GM18508 (cell line): Measurements from ENCODE around the gene TAF4.
"Not testable (repeated sequence)": the region's sequence is repeated elsewhere in the genome, so short reads cannot be mapped to it uniquely, and the experiment has no call there.

Source experiments
- ATAC-seq: cut with Tn5 transposase; IDR thresholded peaks from one replicate; pipeline ENCODE4 v1.9.1; 2021; ENCODE audit warnings: moderate number of reproducible peaks; ENCODE audit not compliant: insufficient read depth, unreplicated experiment

Gene TAF4

GRCh38 chr20:61984431-61984830, 81.2 kb downstream of the TAF4 start:
- ATAC-seq = not testable (repeated sequence)

GRCh38 chr20:61983965-61984364, 81.7 kb downstream of the TAF4 start:
- ATAC-seq = no peak

GRCh38 chr20:61982951-61983315, 82.7 kb downstream of the TAF4 start:
- ATAC-seq = no peak

- ATAC-seq = no peak
These were observed 83.3 kb downstream of the TAF4 start for GRCh38 chr20:61982191-61982950.

DNA sequence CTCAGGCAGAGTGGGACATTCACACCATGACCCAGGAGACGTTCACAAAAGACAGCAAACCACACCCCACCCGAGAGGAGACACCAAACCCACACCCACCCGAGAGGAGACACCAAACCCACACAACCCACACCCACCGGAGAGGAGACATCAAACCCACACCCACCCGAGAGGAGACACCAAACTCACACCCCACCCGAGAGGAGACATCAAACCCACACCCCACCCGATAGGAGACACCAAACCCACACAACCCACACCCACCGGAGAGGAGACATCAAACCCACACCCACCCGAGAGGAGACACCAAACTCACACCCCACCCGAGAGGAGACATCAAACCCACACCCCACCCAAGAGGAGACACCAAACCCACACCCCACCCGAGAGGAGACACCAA, 84.0 kb downstream of the TAF4 start:
- ATAC-seq = not testable (repeated sequence)

GRCh38 chr20:61980647-61981583, 84.8 kb downstream of the TAF4 start:
- ATAC-seq = no peak

- no peak for ATAC-seq
These were observed 85.7 kb downstream of the TAF4 start for GRCh38 chr20:61979701-61980635.

DNA sequence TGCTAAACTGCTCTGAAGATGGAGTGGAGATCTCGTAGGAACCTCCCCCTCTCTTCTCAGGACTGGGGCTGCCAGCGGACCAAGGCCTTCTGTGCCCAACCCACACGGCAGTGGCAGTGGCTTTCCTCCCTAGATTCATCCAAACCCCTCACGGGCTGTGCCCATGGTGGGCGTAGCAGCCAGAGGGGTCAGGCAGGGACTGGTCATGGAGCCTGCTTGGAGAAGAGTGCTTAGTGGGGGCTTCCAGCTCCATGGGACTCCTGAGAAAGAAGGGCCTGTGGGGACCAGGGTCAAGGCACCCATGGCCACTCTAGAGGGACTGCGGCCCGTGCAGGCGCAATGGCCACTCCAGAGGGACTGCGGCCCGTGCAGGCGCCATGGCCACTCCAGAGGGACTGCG, 86.6 kb downstream of the TAF4 start:
- ATAC-seq = no peak

GRCh38 chr20:61978491-61978890, 87.2 kb downstream of the TAF4 start:
- ATAC-seq = no peak

GRCh38 chr20:61977419-61977786, 88.3 kb downstream of the TAF4 start:
- no peak for ATAC-seq

GRCh38 chr20:61976644-61977418, 88.8 kb downstream of the TAF4 start:
- no peak for ATAC-seq

DNA sequence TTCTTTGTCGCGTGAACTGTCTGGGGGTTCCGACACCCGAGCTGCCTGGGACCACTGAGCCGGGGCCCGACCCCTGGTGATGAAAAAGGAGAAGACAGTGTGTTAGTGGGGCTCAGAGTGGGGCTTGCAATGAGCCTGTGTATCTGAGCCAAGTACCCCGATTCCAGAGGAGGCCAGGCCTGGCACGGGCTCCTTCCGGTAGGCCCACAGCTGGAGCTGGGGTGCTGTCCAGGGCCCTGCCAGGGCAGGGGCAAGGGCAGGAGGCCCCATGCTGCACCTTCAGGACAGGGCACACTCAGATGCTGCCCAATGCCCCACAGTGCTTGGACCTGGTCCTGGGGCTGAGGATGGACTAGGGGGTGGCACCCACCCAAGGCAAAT, 89.4 kb downstream of the TAF4 start:
- ATAC-seq = no peak

DNA sequence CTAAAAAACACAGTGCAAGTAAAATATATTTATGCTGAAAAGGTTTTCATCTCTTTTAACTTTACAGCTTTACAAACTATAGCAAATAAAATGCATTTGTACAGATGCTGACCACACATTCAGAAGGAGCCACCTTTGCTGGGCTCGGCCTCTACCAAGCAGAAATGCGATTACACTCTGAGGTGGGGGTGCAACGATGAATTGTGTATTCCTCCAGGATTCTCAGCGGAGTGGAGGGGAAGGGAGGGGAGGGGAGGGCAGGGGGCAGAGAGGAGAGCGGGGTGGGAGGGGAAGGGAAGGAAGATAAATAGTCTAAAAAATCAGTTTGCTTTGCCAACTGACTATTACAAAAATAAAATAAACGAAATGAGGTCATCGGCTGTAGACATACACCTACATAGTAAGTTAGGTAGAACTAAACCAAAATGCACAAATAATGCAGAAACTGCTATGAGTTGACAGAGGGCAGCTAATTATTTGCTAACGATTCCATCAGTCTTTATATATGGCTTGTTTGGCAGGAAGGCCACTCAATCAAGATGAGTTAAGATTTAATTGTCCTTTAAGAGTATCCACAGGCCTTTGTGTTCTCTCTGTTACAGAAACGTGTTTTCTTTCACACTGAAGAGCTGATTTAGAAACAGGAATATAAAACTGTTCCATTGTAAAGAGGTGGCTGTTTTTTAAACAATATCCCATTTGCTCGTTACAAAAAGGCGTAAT, 90.1 kb downstream of the TAF4 start:
- no peak for ATAC-seq

GRCh38 chr20:61974357-61974665, 91.4 kb downstream of the TAF4 start:
- no peak for ATAC-seq

DNA sequence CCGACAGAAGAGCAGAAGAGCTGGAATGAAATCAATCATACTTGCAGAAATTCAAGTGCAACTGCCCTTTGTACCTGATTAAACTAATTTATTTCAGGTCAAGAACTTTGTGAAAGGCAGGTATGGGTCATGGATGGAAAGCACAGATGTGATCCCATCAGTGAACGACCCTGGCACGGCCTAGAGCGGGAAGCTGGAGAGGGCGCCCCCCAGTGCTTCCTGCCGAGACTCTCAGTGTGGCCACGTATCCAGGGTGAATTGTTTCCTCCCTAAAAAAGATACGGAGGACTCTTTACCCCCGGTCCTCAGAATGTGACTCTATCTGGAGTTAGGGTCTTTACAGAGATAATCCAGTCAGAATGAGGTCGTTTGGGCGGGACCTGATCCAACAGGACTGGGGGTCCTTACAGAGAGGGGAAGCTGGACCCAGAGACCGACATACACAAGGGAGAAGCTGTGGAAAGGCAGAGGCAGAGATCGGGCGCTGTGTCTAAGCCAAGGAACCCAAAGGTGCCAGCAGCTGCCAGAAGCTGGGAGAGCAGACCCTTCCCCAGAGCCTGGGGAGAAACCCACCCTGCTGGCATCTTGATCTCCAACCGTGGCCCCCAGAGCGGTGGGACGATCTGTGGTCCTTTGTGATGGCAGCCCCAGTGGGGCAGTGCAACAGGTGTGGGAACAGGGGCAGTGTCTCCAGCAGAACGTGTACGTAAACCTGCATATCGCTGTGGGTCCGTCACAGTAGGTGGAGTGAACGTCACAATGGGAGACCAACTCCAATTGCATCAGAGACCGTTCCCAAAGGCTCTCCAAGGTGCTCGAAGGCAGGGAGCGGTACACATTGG, 91.9 kb downstream of the TAF4 start:
- no peak for ATAC-seq

DNA sequence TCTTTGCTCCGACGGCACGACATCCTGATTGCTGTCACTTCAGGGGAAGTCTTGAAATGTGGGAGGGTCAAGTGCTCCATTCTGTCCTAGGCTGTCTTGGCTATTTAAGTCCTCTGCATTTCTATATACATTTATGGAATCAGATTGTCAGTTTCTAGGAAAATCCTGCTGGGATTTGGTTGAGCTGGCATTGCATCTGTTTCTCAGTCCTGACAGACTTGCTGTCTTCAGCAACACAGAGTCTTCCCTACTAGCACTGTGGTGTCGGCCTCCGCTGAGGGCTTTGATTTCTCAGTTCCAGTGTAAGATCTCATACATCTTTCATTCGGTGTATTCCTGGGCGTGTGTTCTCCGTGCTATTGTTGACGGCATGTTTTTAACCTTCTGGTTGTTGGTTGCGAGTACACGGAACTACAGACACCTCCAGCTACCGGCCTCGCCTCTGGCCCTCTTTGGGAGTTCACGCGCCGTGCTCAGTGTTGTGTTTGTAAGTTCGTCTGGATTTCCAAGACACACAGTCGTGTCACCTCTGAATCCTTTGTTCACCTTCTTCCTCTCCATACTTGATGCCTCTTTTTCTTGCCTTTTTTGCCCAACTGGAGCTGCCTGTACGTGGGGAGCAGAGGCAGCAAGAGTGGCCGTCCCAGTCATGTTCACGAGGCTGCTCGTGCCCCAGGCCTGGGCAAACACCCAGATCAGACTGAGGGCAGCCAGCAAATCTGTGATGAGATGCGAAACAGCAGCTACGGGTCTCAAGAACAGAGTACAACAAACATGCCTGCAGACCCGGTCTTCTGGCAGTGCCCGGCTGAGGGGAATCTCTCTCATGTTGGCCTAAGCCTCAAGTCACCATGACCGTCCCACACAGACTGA, 92.8 kb downstream of the TAF4 start:
- ATAC-seq = no peak

- ATAC-seq = not testable (repeated sequence)
These were observed 94.1 kb downstream of the TAF4 start for GRCh38 chr20:61971595-61971994.
